Placental pericyte (primary cell): Measurements from ENCODE around the gene RSKR. TPM values are rescaled to one million over a fixed set of nuclear protein-coding genes. Genes with fewer than 3 reads are reported as not detected.

ENCODE experiments used
- total RNA-seq: library from RNA; depleted of rRNA; stranded (reverse); fragments of >200 nt; gene quantifications from 2 replicates; pipeline ENCODE4 v1.2.3, GENCODE V29; 2012

RSKR gene
- 2.6 and 7.6 TPM in 2 replicates for total RNA-seq

DNA sequence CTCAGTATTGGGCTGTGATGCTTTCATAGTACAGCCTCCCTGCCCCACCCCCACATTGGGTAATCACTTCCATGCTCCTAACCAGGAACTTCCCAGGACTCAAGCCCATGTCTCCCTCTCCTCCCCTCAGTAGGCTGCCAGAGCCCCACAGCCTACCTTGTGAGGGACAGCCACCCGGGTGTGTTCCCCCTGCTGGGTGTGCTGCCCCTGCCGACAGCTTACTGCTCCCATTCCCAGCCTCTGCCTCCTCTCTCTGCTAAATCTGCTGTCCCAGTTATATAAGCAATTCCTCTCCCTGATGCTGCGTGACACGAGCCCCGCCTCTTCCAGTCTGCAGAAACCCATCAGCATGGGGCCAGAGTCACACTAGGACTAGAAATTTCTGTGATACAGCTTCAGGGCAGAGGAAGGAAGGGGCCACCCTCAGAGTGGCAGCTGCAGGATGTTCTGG lies at the start of gene RSKR:
Gene RSKR, minus strand, starts transcription at position 255 of the 451 bp plus-strand sequence. Its CDS starts 24 bp downstream, at position 231.

GRCh38 chr17:28661635-28662526 lies 47.9 kb upstream of the RSKR start, which contains the start of the genes SDF2 and SUPT6H:
Gene SDF2, minus strand, starts transcription at chr17:28661906. Its CDS starts 30 bp downstream, at chr17:28661876.
Gene SUPT6H, plus strand, starts transcription at chr17:28662205. Its CDS starts 11,197 bp downstream, at chr17:28673402.

GRCh38 chr17:28644787-28645575 lies 31.0 kb upstream of the RSKR start, which contains the start of gene BLTP2:
Gene BLTP2, minus strand, starts transcription at chr17:28645158. Its CDS starts 102 bp downstream, at chr17:28645056.

DNA sequence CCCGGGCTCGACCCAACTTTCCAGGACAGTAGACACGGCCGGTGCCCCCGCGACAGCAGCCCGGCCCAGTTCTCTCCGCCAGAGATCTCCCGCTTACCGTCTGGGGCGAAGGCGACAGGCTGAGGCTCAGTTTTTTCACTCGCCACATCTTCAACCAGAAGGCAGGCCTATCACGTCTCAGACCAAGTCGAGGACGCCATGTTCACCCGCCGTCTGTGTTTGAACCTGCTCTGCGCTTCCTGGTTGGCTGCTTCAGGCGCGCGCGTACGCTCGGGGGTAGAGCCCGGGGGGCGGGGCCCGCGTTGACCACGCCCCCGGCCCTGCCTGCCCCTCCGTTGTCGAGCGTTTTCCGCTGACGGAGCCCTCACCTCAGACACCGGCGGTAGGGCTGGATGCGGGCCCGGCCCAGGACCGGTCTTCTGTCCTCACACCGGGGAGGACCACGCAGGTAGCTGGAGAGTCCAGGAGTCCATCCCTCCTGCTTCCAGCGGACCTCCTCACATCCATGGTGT lies 15.1 kb downstream of the RSKR start, which contains the start of gene SPAG5:
Gene SPAG5, minus strand, starts transcription at position 227 of the 512 bp plus-strand sequence. Its CDS starts 79 bp downstream, at position 148.

GRCh38 chr17:28576758-28577465 lies 37.1 kb downstream of the RSKR start, which contains the start of gene ALDOC:
Gene ALDOC, minus strand, starts transcription at chr17:28576895. Its CDS starts 1,363 bp downstream, at chr17:28575532.

GRCh38 chr17:28571361-28572122 lies 42.4 kb downstream of the RSKR start, which contains the start of gene PIGS:
Gene PIGS, minus strand, starts transcription at chr17:28571524. Its CDS starts 28 bp downstream, at chr17:28571496.

Other genes with a start within 250 kb of the RSKR start
- not detected in 2 replicates for gene SEBOX, start 249.0 kb downstream of the RSKR start, total RNA-seq
- gene VTN, start 243.9 kb downstream of the RSKR start, total RNA-seq, result 0.43 and 149 TPM in 2 replicates
- gene SARM1, start 242.5 kb downstream of the RSKR start, total RNA-seq, result 13.3 and 23.9 TPM in 2 replicates
- gene SLC46A1, start 208.0 kb downstream of the RSKR start, total RNA-seq, result 6.6 and 7.4 TPM in 2 replicates
- gene SLC13A2, start 140.5 kb downstream of the RSKR start, total RNA-seq, result not detected in 2 replicates
- not detected in 2 replicates for gene FOXN1, start 107.8 kb downstream of the RSKR start, total RNA-seq
- gene UNC119, start 61.6 kb downstream of the RSKR start, total RNA-seq, result 16.0 and 19.6 TPM in 2 replicates
- 40.2 and 44.0 TPM in 2 replicates for gene PIGS, start 42.7 kb downstream of the RSKR start, total RNA-seq
- gene ALDOC, start 37.3 kb downstream of the RSKR start, total RNA-seq, result 9.7 and 30.4 TPM in 2 replicates
- 2.4 and 77.9 TPM in 2 replicates for gene SPAG5, start 15.2 kb downstream of the RSKR start, total RNA-seq
- gene BLTP2, start 31.0 kb upstream of the RSKR start, total RNA-seq, result 103 and 183 TPM in 2 replicates
- 36.5 and 44.2 TPM in 2 replicates for gene SDF2, start 47.7 kb upstream of the RSKR start, total RNA-seq
- gene SUPT6H, start 48.0 kb upstream of the RSKR start, total RNA-seq, result 61.3 and 66.7 TPM in 2 replicates
- 0.44 and 0.86 TPM in 2 replicates for gene PROCA1, start 97.7 kb upstream of the RSKR start, total RNA-seq
- 200 and 222 TPM in 2 replicates for gene RAB34, start 103.7 kb upstream of the RSKR start, total RNA-seq
- 341 and 470 TPM in 2 replicates for gene RPL23A, start 105.8 kb upstream of the RSKR start, total RNA-seq
- gene TLCD1, start 112.0 kb upstream of the RSKR start, total RNA-seq, result 4.2 TPM in 2 replicates
- 3.3 and 8.5 TPM in 2 replicates for gene NEK8, start 114.6 kb upstream of the RSKR start, total RNA-seq
- 32.6 and 65.3 TPM in 2 replicates for gene TRAF4, start 129.8 kb upstream of the RSKR start, total RNA-seq
- 9.6 and 11.5 TPM in 2 replicates for gene FAM222B, start 228.6 kb upstream of the RSKR start, total RNA-seq
- gene ERAL1, start 240.8 kb upstream of the RSKR start, total RNA-seq, result 32.4 and 64.1 TPM in 2 replicates